ENCODE data around the gene PRKCH.

DNA sequence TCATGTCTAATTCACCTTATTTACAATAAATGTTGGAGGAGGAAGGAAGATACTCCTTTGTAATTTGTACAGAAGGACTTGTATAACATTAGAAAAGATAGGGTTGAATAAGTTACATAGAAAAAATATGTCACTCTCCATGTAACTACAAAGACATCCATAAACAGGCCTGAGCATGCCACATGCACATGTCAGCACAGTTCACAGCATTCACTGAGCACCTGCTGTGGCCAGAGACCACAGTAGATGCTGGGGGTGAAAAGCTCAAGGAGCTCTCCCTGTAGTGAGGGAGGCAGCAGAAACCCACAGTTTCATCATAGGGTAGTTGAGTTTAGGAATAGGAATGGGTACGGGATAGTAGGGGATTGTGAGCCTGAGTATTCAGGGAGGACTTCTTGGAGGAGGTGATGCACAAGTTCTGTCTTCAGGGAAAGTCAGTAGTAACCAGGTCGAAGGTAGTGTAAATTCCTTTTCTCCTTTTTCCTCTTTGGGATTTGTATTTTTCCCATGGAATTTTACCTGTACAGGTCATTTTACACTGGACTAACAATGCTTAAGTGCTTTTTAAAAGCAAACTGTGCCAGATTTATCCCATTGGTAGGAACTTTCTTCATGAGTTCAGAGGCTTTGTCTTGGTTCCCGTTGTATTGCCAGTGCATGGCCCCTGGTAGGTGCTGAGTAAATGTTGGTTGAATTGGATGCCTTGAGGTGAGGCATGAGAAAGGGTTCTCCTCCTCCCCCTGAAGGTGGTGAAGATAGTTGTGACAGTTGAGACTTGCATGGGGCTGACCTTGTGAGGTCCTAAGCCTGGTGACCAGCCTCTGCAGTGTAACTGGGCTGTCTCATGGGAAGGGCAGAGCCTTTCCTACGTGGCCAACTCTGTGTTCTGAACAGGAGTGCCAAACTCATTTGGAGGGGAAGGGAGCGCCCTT is 20.2 kb downstream of the PRKCH start:
- TF ChIP-seq, protein P1, sequence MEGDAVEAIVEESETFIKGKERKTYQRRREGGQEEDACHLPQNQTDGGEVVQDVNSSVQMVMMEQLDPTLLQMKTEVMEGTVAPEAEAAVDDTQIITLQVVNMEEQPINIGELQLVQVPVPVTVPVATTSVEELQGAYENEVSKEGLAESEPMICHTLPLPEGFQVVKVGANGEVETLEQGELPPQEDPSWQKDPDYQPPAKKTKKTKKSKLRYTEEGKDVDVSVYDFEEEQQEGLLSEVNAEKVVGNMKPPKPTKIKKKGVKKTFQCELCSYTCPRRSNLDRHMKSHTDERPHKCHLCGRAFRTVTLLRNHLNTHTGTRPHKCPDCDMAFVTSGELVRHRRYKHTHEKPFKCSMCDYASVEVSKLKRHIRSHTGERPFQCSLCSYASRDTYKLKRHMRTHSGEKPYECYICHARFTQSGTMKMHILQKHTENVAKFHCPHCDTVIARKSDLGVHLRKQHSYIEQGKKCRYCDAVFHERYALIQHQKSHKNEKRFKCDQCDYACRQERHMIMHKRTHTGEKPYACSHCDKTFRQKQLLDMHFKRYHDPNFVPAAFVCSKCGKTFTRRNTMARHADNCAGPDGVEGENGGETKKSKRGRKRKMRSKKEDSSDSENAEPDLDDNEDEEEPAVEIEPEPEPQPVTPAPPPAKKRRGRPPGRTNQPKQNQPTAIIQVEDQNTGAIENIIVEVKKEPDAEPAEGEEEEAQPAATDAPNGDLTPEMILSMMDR (IDR thresholded peaks at IDR 0.05) = no peak
- TF ChIP-seq POLR2A (IDR thresholded peaks at IDR 0.05) = no peak
